HG03432 (cell line): ENCODE data around the gene SLC32A1.

ENCODE experiments used
- ATAC-seq: cut with Tn5 transposase; IDR thresholded peaks from one replicate; pipeline ENCODE4 v1.9.1; 2021; ENCODE audit warnings: mild to moderate bottlenecking, moderate library complexity; ENCODE audit not compliant: unreplicated experiment

SLC32A1 gene

GRCh38 chr20:38751360-38751976 lies 27.2 kb downstream of the SLC32A1 start:
- ATAC-seq = no peak

- no peak for ATAC-seq
These were observed 27.7 kb downstream of the SLC32A1 start for GRCh38 chr20:38752029-38752428.

GRCh38 chr20:38754924-38755323 lies 30.6 kb downstream of the SLC32A1 start:
- no peak for ATAC-seq

- ATAC-seq = no peak
These were observed 31.1 kb downstream of the SLC32A1 start for GRCh38 chr20:38755324-38755910.

GRCh38 chr20:38757145-38757775 lies 33.0 kb downstream of the SLC32A1 start:
- ATAC-seq = no peak

- no peak for ATAC-seq
These were observed 34.8 kb downstream of the SLC32A1 start for GRCh38 chr20:38759106-38759505.

GRCh38 chr20:38760978-38761377 lies 36.7 kb downstream of the SLC32A1 start:
- ATAC-seq = no peak

- no peak for ATAC-seq
These were observed 37.9 kb downstream of the SLC32A1 start for GRCh38 chr20:38762174-38762573.

- ATAC-seq = no peak
These were observed 39.3 kb downstream of the SLC32A1 start for GRCh38 chr20:38763616-38764015.

GRCh38 chr20:38764567-38765318 lies 40.5 kb downstream of the SLC32A1 start:
- no peak for ATAC-seq

- ATAC-seq = no peak
These were observed 41.8 kb downstream of the SLC32A1 start for GRCh38 chr20:38766071-38766470.

- ATAC-seq = no peak
These were observed 45.4 kb downstream of the SLC32A1 start for GRCh38 chr20:38769376-38770295.

GRCh38 chr20:38770546-38770945 lies 46.3 kb downstream of the SLC32A1 start:
- ATAC-seq = no peak

- no peak for ATAC-seq
These were observed 46.7 kb downstream of the SLC32A1 start for GRCh38 chr20:38770970-38771369.

- ATAC-seq = no peak
These were observed 47.3 kb downstream of the SLC32A1 start for GRCh38 chr20:38771621-38772020.

- no peak for ATAC-seq
These were observed 49.9 kb downstream of the SLC32A1 start for GRCh38 chr20:38774167-38774566.

GRCh38 chr20:38776363-38776762 lies 52.1 kb downstream of the SLC32A1 start:
- no peak for ATAC-seq
